Testis (tissue), 3 donors: ENCODE results near the gene TBX10. TPM values are rescaled to one million over a fixed set of nuclear protein-coding genes. Genes with fewer than 3 reads are reported as not detected.
"Not testable (repeated sequence)": the region's sequence is repeated elsewhere in the genome, so short reads cannot be mapped to it uniquely, and the experiment has no call there.

ENCODE experiments used
- DNase-seq: peaks from one replicate; pipeline ENCODE4 v3.0.0-alpha.2; 2019
- H3K27ac ChIP-seq, 2 donors: fragments of 200-600 bp; sonication (generic); one replicate each; pipeline ENCODE4 v1.5.1; 2019
- H3K27me3 ChIP-seq: fragments of 200-600 bp; sonication (generic); one replicate; pipeline ENCODE4 v1.5.1; 2019
- H3K36me3 ChIP-seq: fragments of 200-600 bp; sonication (generic); one replicate; pipeline ENCODE4 v1.5.1; 2017; ENCODE audit warnings: low read depth; ENCODE audit errors: missing control alignments
- H3K4me1 ChIP-seq: fragments of 200-600 bp; sonication (generic); one replicate; pipeline ENCODE4 v1.5.1; 2019
- H3K4me3 ChIP-seq, 2 donors: fragments of 200-600 bp; sonication (generic); one replicate each; pipeline ENCODE4 v1.5.1; 2017 to 2019
- H3K9me3 ChIP-seq: fragments of 200-600 bp; sonication (generic); one replicate; pipeline ENCODE4 v1.5.1; 2017
- POLR2A ChIP-seq: fragments of 450-650 bp; IDR thresholded peaks from one replicate; pipeline ENCODE4 v1.6.1; 2017; ENCODE audit warnings: antibody characterized with exemption, mild to moderate bottlenecking, moderate library complexity
- WGBS, 2 donors: methylation state at CpG; one replicate each; pipeline ENCODE4 v1.1.5; 2018; 5-methylcytosine and 5-hydroxymethylcytosine counted together
- intact Hi-C: fragments of 100-400 bp; cut with DNase I; formaldehyde crosslinking; loops from one replicate; pipeline ENCODE4 v1.15.1; 2023; ENCODE audit warnings: low total_unique reads
- polyA plus RNA-seq: library from polyadenylated mRNA; stranded (reverse); fragments of 350-450 nt; fragmentation: Illumina TruSeq; extraction: RNeasy Lipid Tissue Mini Kit (QIAGEN cat#74804); gene quantifications from one replicate; pipeline ENCODE4 v1.2.3, GENCODE V29; 2014; ENCODE audit warnings: low read depth, low replicate concordance; ENCODE audit not compliant: insufficient read depth
- total RNA-seq, 2 donors: library from RNA; depleted of rRNA; stranded (reverse); fragments of >200 nt; gene quantifications; one replicate each; pipeline ENCODE4 v1.2.3, GENCODE V29; 2016
- TF ChIP-seq, protein P1 (sequence below), 3 experiments: fragments of 450-650 bp in 2 of 3; fragments of 200-600 bp in 1 of 3; sonication (generic) in 1 of 3; IDR thresholded peaks; one replicate each; pipeline ENCODE4 v1.5.1; 2016 to 2019; ENCODE audit warnings: antibody characterized with exemption in 3 of 3, mild to moderate bottlenecking in 2 of 3, moderate library complexity in 1 of 3

TBX10 gene
- total and polyA plus RNA-seq, 3 donors from 2014 or later, result 0.50 TPM; not detected in 2

DNA sequence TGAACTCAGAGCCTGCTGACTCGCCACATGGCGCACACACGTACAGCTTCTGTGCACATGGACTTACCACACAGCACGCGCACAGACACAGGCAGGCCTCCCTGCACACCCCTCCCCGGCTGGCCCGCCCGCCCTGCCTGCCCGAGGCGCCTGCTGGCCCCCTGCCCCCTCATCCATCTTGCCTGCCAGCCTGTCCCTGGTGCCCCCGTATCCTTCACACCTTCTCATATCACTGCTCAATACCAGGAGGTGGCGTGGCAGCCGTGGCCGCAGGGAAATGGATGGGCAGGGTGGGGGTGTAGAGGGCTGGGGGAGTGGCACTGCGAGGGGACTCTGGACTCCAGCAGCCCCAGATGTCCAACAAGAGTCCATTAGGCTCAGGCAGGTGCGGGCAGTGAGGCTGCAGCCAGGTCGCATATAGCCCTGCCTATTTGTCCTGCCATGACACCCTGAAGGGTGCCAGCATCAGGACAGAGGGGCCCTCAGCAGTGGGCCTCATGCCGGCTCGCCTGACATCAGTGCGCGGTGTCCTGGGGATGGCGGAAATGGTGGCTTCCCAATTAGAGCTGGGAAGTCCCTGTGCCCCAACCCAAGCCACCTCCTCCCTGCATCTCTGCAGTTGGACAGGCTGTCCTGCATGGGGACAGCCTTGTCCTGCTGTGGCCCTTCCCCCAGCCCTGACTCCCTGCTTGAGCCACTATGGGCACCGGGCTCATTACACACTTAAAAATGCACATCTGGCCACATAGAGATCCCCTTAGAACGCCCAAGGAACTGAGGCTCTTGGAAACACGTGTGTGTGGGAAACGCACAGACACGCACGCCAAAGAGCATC, 2.0 kb upstream of the TBX10 start:
- no peaks in the 10 kb centered on the region for H3K9me3 ChIP-seq
- H3K4me1 ChIP-seq, result no peaks in the 10 kb centered on the region
- H3K27ac ChIP-seq, result no peak overlapping the region
- H3K4me3 ChIP-seq, result no peak overlapping the region
- no peaks in the 10 kb centered on the region for H3K36me3 ChIP-seq
- DNase-seq, result no peak
- intact Hi-C loops, result no loop called here
- 83 to 85% methylated on average over 12 to 28 of the region's 28 CpGs for WGBS, 2 donors
- TF ChIP-seq, protein P1, sequence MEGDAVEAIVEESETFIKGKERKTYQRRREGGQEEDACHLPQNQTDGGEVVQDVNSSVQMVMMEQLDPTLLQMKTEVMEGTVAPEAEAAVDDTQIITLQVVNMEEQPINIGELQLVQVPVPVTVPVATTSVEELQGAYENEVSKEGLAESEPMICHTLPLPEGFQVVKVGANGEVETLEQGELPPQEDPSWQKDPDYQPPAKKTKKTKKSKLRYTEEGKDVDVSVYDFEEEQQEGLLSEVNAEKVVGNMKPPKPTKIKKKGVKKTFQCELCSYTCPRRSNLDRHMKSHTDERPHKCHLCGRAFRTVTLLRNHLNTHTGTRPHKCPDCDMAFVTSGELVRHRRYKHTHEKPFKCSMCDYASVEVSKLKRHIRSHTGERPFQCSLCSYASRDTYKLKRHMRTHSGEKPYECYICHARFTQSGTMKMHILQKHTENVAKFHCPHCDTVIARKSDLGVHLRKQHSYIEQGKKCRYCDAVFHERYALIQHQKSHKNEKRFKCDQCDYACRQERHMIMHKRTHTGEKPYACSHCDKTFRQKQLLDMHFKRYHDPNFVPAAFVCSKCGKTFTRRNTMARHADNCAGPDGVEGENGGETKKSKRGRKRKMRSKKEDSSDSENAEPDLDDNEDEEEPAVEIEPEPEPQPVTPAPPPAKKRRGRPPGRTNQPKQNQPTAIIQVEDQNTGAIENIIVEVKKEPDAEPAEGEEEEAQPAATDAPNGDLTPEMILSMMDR (IDR thresholded peaks at IDR 0.05), result no peak
- TF ChIP-seq POLR2A, result no peak
- H3K27me3 ChIP-seq, result no peaks in the 10 kb centered on the region

- H3K27me3 ChIP-seq, result no peaks in the 10 kb centered on the region
- DNase-seq, result no peak
- no peaks in the 10 kb centered on the region for H3K9me3 ChIP-seq
- H3K4me1 ChIP-seq, result no peaks in the 10 kb centered on the region
- H3K36me3 ChIP-seq, result no peaks in the 10 kb centered on the region
- intact Hi-C loops, result no loop called here
- no peak overlapping the region for H3K27ac ChIP-seq
- H3K4me3 ChIP-seq, result no peak overlapping the region
- no peak for TF ChIP-seq POLR2A
- TF ChIP-seq, protein P1 (IDR thresholded peaks at IDR 0.05), result no peak
- 66 to 68% methylated on average over 4 to 12 of the region's 12 CpGs for WGBS, 2 donors
Measured at GRCh38 chr11:67640758-67641337, 1.3 kb upstream of the TBX10 start.

GRCh38 chr11:67640021-67640757, 626 bp upstream of the TBX10 start:
- no peak overlapping the region for H3K27ac ChIP-seq
- H3K4me1 ChIP-seq, result no peaks in the 10 kb centered on the region
- TF ChIP-seq, protein P1 (IDR thresholded peaks at IDR 0.05), result peak in 2 of 3 experiments; percentile 43 to 49
- TF ChIP-seq POLR2A, result no peak
- intact Hi-C loops, result no loop called here
- no peaks in the 10 kb centered on the region for H3K27me3 ChIP-seq
- WGBS, 2 donors, result 49 to 61% methylated on average over 13 to 23 of the region's 23 CpGs
- H3K4me3 ChIP-seq, result no peak overlapping the region
- no peaks in the 10 kb centered on the region for H3K36me3 ChIP-seq
- no peaks in the 10 kb centered on the region for H3K9me3 ChIP-seq
- DNase-seq, result peak; percentile 64

GRCh38 chr11:67638535-67639437, 777 bp downstream of the TBX10 start:
- TF ChIP-seq, protein P1 (IDR thresholded peaks at IDR 0.05), result no peak
- TF ChIP-seq POLR2A, result no peak
- Histone ChIP-seq H3K4me1 (no peaks in the 10 kb centered on the region), H3K27ac (no peak overlapping the region), H3K4me3 (no peak overlapping the region), H3K36me3 (no peaks in the 10 kb centered on the region), H3K9me3 (no peaks in the 10 kb centered on the region), H3K27me3 (no peaks in the 10 kb centered on the region)
- no peak for DNase-seq
- 84 to 89% methylated on average over 7 to 24 of the region's 24 CpGs for WGBS, 2 donors
- intact Hi-C loops, result no loop called here

DNA sequence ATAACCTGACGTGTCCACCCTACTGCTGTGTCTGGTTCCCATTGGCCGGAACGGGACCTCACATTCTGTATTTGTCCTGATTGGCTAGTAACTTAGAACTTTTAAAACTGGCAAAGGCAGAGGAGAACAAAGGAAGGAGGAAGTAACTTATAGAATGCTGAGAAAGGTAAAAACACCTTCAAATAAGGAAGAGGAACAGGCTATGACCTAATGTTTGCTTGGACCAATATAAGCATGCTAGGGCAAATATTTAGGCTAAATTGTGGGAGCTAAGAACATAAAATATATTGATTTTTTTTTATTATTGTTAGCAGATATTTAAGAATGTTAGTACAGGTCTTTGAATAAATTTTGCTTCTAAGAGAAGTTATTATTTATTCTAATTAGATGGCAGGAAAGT, 2.1 kb downstream of the TBX10 start:
- WGBS, 2 donors, result 89 to 93% methylated on average over 3 of the region's 3 CpGs
- H3K27me3 ChIP-seq, DNase-seq, intact Hi-C loops, H3K27ac ChIP-seq, H3K4me1 ChIP-seq, H3K36me3 ChIP-seq, H3K9me3 ChIP-seq, H3K4me3 ChIP-seq: not testable (repeated sequence)
